ENCODE data around the gene SPATA32.

GRCh38 chr17:45225051-45225700 is 36.7 kb downstream of the SPATA32 start:
- TF ChIP-seq, protein P1, sequence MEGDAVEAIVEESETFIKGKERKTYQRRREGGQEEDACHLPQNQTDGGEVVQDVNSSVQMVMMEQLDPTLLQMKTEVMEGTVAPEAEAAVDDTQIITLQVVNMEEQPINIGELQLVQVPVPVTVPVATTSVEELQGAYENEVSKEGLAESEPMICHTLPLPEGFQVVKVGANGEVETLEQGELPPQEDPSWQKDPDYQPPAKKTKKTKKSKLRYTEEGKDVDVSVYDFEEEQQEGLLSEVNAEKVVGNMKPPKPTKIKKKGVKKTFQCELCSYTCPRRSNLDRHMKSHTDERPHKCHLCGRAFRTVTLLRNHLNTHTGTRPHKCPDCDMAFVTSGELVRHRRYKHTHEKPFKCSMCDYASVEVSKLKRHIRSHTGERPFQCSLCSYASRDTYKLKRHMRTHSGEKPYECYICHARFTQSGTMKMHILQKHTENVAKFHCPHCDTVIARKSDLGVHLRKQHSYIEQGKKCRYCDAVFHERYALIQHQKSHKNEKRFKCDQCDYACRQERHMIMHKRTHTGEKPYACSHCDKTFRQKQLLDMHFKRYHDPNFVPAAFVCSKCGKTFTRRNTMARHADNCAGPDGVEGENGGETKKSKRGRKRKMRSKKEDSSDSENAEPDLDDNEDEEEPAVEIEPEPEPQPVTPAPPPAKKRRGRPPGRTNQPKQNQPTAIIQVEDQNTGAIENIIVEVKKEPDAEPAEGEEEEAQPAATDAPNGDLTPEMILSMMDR (IDR thresholded peaks at IDR 0.05): no peak
- no peak for TF ChIP-seq POLR2A (IDR thresholded peaks at IDR 0.05)
